Kidney epithelial cell (primary cell): ENCODE data around the gene TAC4. TPM values are rescaled to one million over a fixed set of nuclear protein-coding genes. Genes with fewer than 3 reads are reported as not detected.

Experiments used
- DNase-seq: peaks from one replicate; pipeline ENCODE4 v3.0.0-alpha.2; 2010; ENCODE audit warnings: low read depth
- H3K27me3 ChIP-seq: 2 replicates; pipeline ENCODE4 v1.6.0; 2011; ENCODE audit warnings: low read length; ENCODE audit not compliant: control insufficient read depth, insufficient read depth
- H3K36me3 ChIP-seq: 2 replicates; pipeline ENCODE4 v1.5.1; 2011; ENCODE audit warnings: low read length; ENCODE audit not compliant: control insufficient read depth, insufficient read depth
- H3K4me3 ChIP-seq: 2 replicates; pipeline ENCODE4 v1.5.1; 2011; ENCODE audit warnings: low read depth, mild to moderate bottlenecking, control low read depth, low read length
- CTCF ChIP-seq: IDR thresholded peaks from 2 replicates; pipeline ENCODE4 v1.5.1; 2011; ENCODE audit warnings: mild to moderate bottlenecking, moderate library complexity, low read length, control low read depth, inconsistent platforms; ENCODE audit not compliant: insufficient read depth, poor library complexity, severe bottlenecking
- total RNA-seq: library from RNA; depleted of rRNA; stranded (reverse); fragments of >200 nt; gene quantifications from 2 replicates; pipeline ENCODE4 v1.2.3, GENCODE V29; 2015

TAC4 gene
- total RNA-seq, 1 donor from 2014 or later, result not detected

GRCh38 chr17:49848739-49849138 is 870 bp upstream of the TAC4 start:
- DNase-seq, result no peak
- Histone ChIP-seq H3K27me3 (peaks cover 5% of the 10 kb centered on the region), H3K4me3 (no peak overlapping the region), H3K36me3 (no peaks in the 10 kb centered on the region)
- TF ChIP-seq CTCF, result no peak

- Histone ChIP-seq H3K4me3 (no peak overlapping the region), H3K36me3 (no peaks in the 10 kb centered on the region), H3K27me3 (peaks cover 2% of the 10 kb centered on the region)
- no peak for TF ChIP-seq CTCF
- no peak for DNase-seq
Observed at GRCh38 chr17:49846938-49847712, 744 bp downstream of the TAC4 start.

DNA sequence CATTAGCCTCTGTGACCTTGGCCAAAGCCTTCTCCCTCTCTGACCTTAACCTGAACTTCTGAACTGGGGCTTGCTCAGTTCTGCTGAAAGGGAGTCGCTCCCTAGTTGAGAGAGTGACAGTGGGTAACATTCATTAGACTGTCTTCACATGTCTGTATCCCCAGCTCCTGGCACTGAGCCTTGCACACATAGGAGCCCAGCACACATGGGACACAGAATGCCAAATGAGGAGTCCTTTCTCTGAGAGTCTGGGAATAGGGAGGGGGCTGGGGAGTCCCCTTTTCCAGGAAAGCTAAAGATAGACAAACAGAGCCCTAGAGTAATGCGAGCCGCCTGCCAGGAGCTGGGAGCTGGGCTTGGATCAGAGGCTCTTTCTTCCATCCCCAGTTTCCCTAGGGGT is 2.5 kb downstream of the TAC4 start:
- H3K4me3 ChIP-seq, result no peak overlapping the region
- H3K36me3 ChIP-seq, result no peaks in the 10 kb centered on the region
- no peak for TF ChIP-seq CTCF
- no peak for DNase-seq
- H3K27me3 ChIP-seq, result no peaks in the 10 kb centered on the region

DNA sequence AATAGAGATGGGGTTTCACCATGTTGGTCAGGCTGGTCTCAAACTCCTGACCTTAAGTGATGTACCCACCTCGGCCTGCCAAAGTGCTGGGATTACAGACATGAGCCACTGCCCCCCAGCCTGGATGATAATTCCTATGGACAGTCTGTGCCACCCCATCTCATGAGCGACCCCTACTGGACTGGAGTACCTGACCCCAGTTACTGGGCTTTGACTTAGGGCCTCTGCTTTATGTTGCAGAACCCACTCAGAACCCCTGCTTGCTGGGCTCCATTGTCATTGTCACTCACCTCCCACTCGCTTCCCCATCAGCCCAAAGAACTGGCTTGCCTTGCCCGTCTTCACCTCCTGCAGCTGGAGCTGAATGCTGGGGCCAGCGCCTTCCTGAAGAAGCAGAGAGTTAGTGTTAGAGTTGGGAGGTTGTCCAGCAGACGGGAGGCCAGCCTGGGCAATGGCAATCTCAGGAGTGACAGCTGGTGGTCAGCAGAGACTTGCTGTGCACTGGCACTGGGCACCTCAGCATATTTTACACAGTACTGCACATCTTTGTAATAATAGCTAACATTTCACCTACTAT is 4.0 kb downstream of the TAC4 start:
- DNase-seq, result no peak
- peak; percentile 47 for TF ChIP-seq CTCF
- H3K36me3 ChIP-seq, result no peaks in the 10 kb centered on the region
- H3K4me3 ChIP-seq, result no peak overlapping the region
- no peaks in the 10 kb centered on the region for H3K27me3 ChIP-seq

- no peaks in the 10 kb centered on the region for H3K36me3 ChIP-seq
- H3K27me3 ChIP-seq, result no peaks in the 10 kb centered on the region
- no peak for DNase-seq
- no peak overlapping the region for H3K4me3 ChIP-seq
- no peak for TF ChIP-seq CTCF
Observed at GRCh38 chr17:49842846-49843245, 5.0 kb downstream of the TAC4 start.
